CD4-positive, CD25-positive, alpha-beta regulatory T cell (primary cell): Measurements from ENCODE around the gene AFTPH. TPM values are rescaled to one million over a fixed set of nuclear protein-coding genes. Genes with fewer than 3 reads are reported as not detected.

Experiments
- ATAC-seq, 2 donors: fragments of 150-1000 bp; cut with Tn5 transposase; one replicate each; pipeline ENCODE4 v1.10.0; 2021; ENCODE audit warnings: low read depth in 2 of 2, moderate number of reproducible peaks in 2 of 2, moderate library complexity in 1 of 2
- DNase-seq, 3 donors: peaks; one replicate each; pipeline versions ENCODE4 v3.0.0 to v3.0.0-alpha.2; 2012 to 2022; ENCODE audit warnings: mixed read lengths in 1 of 3
- H3K27ac ChIP-seq: one replicate; pipeline ENCODE4 v1.7.0; 2013; ENCODE audit warnings: mild to moderate bottlenecking, low read length; ENCODE audit not compliant: insufficient read depth, poor library complexity, severe bottlenecking
- H3K27me3 ChIP-seq: one replicate; pipeline ENCODE4 v1.7.0; 2013; ENCODE audit warnings: low read length; ENCODE audit not compliant: control insufficient read depth, insufficient read depth
- H3K36me3 ChIP-seq: one replicate; pipeline ENCODE4 v1.7.0; 2013; ENCODE audit warnings: mild to moderate bottlenecking, low read length, moderate library complexity; ENCODE audit not compliant: control insufficient read depth, insufficient read depth
- H3K4me1 ChIP-seq: 2 replicates; pipeline ENCODE4 v1.7.0; 2013; ENCODE audit warnings: mild to moderate bottlenecking, low read length; ENCODE audit not compliant: insufficient read depth, control insufficient read depth, poor library complexity, severe bottlenecking
- H3K4me3 ChIP-seq: one replicate; pipeline ENCODE4 v1.7.0; 2013; ENCODE audit warnings: low read depth, mild to moderate bottlenecking, low read length, moderate library complexity
- H3K9me3 ChIP-seq, 2 experiments: 1 replicate in 1 of 2; 2 replicates in 1 of 2; pipeline ENCODE4 v1.7.0; 2013; ENCODE audit warnings: low read length in 2 of 2, mild to moderate bottlenecking in 1 of 2, moderate library complexity in 1 of 2; ENCODE audit not compliant: control insufficient read depth in 2 of 2
- H3K27ac Mint-ChIP-seq, 3 donors: one replicate each; pipeline ENCODE4 v1.8.0; 2020 to 2022; ENCODE audit warnings: mild to moderate bottlenecking in 3 of 3, mixed read lengths in 3 of 3, moderate library complexity in 2 of 3
- H3K27me3 Mint-ChIP-seq: one replicate; pipeline ENCODE4 v1.8.0; 2022; ENCODE audit warnings: mild to moderate bottlenecking, mixed read lengths
- H3K36me3 Mint-ChIP-seq: one replicate; pipeline ENCODE4 v1.8.0; 2020; ENCODE audit warnings: mixed read lengths
- H3K4me1 Mint-ChIP-seq, 4 donors: one replicate each; pipeline ENCODE4 v1.8.0; 2020 to 2022; ENCODE audit warnings: mixed read lengths in 4 of 4, mild to moderate bottlenecking in 1 of 4
- H3K4me3 Mint-ChIP-seq, 4 donors: one replicate each; pipeline ENCODE4 v1.8.0; 2020 to 2022; ENCODE audit warnings: mild to moderate bottlenecking in 4 of 4, mixed read lengths in 4 of 4, moderate library complexity in 3 of 4
- H3K9me3 Mint-ChIP-seq, 7 donors: one replicate each; pipeline ENCODE4 v1.8.0; 2020 to 2022; ENCODE audit warnings: mixed read lengths in 7 of 7, mild to moderate bottlenecking in 3 of 7, moderate library complexity in 2 of 7
- polyA plus RNA-seq, 4 donors: library from polyadenylated mRNA; unstranded; fragments of 300-500 nt; fragmentation: Illumina TruSeq; gene quantifications; one replicate each; pipeline ENCODE4 v1.2.3, GENCODE V29; 2021
- total RNA-seq: library from RNA; stranded (reverse); gene quantifications from one replicate; pipeline ENCODE4 v1.2.3, GENCODE V29; 2022

AFTPH gene
- total and polyA plus RNA-seq, 5 donors from 2014 or later, result 23.7 to 45.0 (median 28.2) TPM

DNA sequence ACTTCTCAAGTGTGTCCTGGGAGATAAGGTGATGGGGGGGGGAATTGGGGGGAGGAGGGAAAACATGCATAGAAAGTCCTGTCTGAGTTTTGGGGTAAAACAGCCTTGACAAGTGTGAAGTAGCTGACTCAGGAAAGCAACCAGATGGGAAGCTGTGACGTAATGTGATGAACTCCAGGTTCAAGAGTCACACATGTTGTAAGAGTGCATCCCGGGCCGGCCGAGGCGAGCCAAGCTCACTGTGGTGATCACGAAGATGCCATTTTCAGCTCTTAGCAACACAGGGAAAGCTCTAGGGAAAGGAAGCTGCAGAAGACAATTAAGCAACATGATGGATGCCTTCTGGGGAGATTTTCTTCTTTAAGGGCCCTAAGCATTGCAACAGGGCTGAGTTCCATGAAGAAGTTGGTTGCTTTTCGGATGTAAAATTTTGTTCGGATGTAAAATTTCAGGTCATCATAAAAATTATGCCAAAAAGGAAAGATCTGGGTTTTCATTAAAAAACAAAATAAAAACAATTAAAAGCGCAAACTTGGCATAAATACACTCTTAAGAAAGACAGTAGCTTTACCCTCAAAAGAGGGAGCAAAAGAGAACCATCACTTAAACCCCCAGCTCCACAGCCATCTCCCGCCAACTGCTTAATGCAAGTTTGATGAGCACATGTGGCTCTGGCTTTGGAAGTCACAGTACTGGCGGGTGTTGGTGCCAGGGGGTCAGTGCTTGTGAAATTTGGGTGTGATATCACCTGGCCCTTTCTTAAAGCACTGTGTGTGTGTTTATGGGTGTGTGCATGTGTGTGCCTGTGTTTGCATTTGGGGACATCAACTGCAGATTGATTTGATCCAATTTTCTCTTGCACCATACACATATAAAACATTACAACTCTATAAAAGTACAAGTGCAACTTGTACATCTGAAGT lies 110.5 kb downstream of the AFTPH start:
- DNase-seq (no peak), ATAC-seq (no peak)
- H3K36me3 Mint-ChIP-seq, result peaks cover 29% of the 10 kb centered on the region
- H3K9me3 Mint-ChIP-seq, result no peaks in the 10 kb centered on the region
- H3K4me1 Mint-ChIP-seq, result peaks cover 29 to 54% (median 36%) of the 10 kb centered on the region in 4 donors
- H3K4me3 Mint-ChIP-seq, result no peak overlapping the region
- Histone ChIP-seq H3K27ac (no peak overlapping the region), H3K9me3 (no peaks in the 10 kb centered on the region), H3K4me1 (peaks cover 20% of the 10 kb centered on the region), H3K4me3 (no peak overlapping the region), H3K36me3 (peaks cover 31% of the 10 kb centered on the region), H3K27me3 (no peaks in the 10 kb centered on the region)
- H3K27me3 Mint-ChIP-seq, result no peaks in the 10 kb centered on the region
- no peak overlapping the region for H3K27ac Mint-ChIP-seq

GRCh38 chr2:64635976-64636911 lies 112.1 kb downstream of the AFTPH start:
- peak overlapping the region; percentile 43 for H3K4me3 ChIP-seq
- peaks cover 27% of the 10 kb centered on the region for H3K4me1 ChIP-seq
- Mint-ChIP-seq H3K9me3 (no peaks in the 10 kb centered on the region), H3K4me3 (peak overlapping the region in 3 of 4 donors; percentile 9 to 81 (median 72)), H3K27ac (peak overlapping the region; percentile 89 to 93 (median 92)), H3K36me3 (peaks cover 21% of the 10 kb centered on the region), H3K4me1 (peaks cover 37 to 67% (median 46%) of the 10 kb centered on the region in 4 donors), H3K27me3 (no peaks in the 10 kb centered on the region)
- H3K27me3 ChIP-seq, result no peaks in the 10 kb centered on the region
- H3K9me3 ChIP-seq, result no peaks in the 10 kb centered on the region
- peak; percentile 20 to 26 for ATAC-seq
- H3K27ac ChIP-seq, result peak overlapping the region; percentile 63
- H3K36me3 ChIP-seq, result peaks cover 28% of the 10 kb centered on the region
- peak in 1 of 3 donors; percentile 57 for DNase-seq

- peaks cover 27% of the 10 kb centered on the region for H3K36me3 ChIP-seq
- H3K27ac ChIP-seq, result peak overlapping the region; percentile 63
- H3K4me1 ChIP-seq, result peaks cover 27% of the 10 kb centered on the region
- no peaks in the 10 kb centered on the region for H3K27me3 ChIP-seq
- Mint-ChIP-seq H3K4me3 (peak overlapping the region in 3 of 4 donors; percentile 9 to 81 (median 72)), H3K27ac (peak overlapping the region; percentile 89 to 93 (median 91)), H3K9me3 (no peaks in the 10 kb centered on the region), H3K27me3 (no peaks in the 10 kb centered on the region), H3K36me3 (peaks cover 24% of the 10 kb centered on the region), H3K4me1 (peaks cover 38 to 76% (median 49%) of the 10 kb centered on the region in 4 donors)
- ATAC-seq (peak; percentile 32 to 34), DNase-seq (peak in 1 of 3 donors; percentile 35)
- peak overlapping the region; percentile 43 for H3K4me3 ChIP-seq
- no peaks in the 10 kb centered on the region for H3K9me3 ChIP-seq
Observed at GRCh38 chr2:64637000-64637635, 113.0 kb downstream of the AFTPH start.

- no peak overlapping the region for H3K4me3 ChIP-seq
- H3K27ac ChIP-seq, result peak overlapping the region; percentile 9
- Mint-ChIP-seq H3K4me3 (peak overlapping the region in 3 of 4 donors; percentile 9 to 72 (median 18)), H3K36me3 (peaks cover 21% of the 10 kb centered on the region), H3K9me3 (no peaks in the 10 kb centered on the region), H3K4me1 (peaks cover 38 to 83% (median 52%) of the 10 kb centered on the region in 4 donors), H3K27me3 (no peaks in the 10 kb centered on the region), H3K27ac (peak overlapping the region; percentile 83 to 93 (median 89))
- H3K36me3 ChIP-seq, result peaks cover 23% of the 10 kb centered on the region
- no peaks in the 10 kb centered on the region for H3K9me3 ChIP-seq
- no peaks in the 10 kb centered on the region for H3K27me3 ChIP-seq
- H3K4me1 ChIP-seq, result peaks cover 30% of the 10 kb centered on the region
- peak in 1 of 2 donors; percentile 26 for ATAC-seq
- DNase-seq, result no peak
Observed at GRCh38 chr2:64637931-64638330, 113.8 kb downstream of the AFTPH start.

DNA sequence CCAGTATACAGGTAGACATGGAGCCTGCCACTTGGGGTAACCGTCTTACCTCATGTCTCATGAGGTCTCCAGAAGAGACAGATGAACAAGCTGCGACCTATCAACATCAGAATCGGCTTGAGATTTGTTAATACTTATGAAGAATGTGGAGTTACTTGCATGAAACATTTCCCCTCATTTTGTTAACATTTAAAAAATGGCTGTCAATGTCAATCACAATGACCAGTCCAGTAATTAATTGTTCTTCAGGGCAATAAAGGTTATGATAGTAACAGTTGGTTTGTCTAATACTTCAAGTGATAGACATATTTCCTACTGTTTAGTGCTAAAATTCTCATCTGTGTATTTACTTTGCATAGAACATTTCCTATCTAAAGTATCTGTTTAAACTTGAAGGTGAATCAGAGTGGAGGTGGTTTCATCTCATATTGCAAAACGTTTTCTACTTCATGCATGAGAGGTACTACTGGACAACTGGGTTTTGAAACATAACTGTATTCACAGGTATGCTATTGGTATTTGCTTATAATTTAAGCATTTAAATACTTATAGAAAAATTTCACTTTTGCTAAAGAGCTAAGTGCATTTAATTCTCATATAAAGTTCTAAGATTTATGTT lies 114.5 kb downstream of the AFTPH start:
- Mint-ChIP-seq H3K36me3 (peaks cover 16% of the 10 kb centered on the region), H3K4me3 (peak overlapping the region in 1 of 4 donors; percentile 5)

GRCh38 chr2:64639691-64640090 lies 115.6 kb downstream of the AFTPH start:
- peaks cover 47 to 92% (median 59%) of the 10 kb centered on the region in 4 donors for H3K4me1 Mint-ChIP-seq
- H3K27me3 ChIP-seq, result no peaks in the 10 kb centered on the region
- peaks cover 44% of the 10 kb centered on the region for H3K4me1 ChIP-seq
- DNase-seq (no peak), ATAC-seq (no peak)
- H3K27ac Mint-ChIP-seq, result peak overlapping the region in 2 of 3 donors; percentile 8 to 86
- no peaks in the 10 kb centered on the region for H3K9me3 ChIP-seq
- no peak overlapping the region for H3K27ac ChIP-seq
- peaks cover 15% of the 10 kb centered on the region for H3K36me3 Mint-ChIP-seq
- peaks cover 14% of the 10 kb centered on the region for H3K36me3 ChIP-seq
- peak overlapping the region in 2 of 4 donors; percentile 7 to 14 for H3K4me3 Mint-ChIP-seq
- H3K9me3 Mint-ChIP-seq, result no peaks in the 10 kb centered on the region
- H3K27me3 Mint-ChIP-seq, result no peaks in the 10 kb centered on the region
- no peak overlapping the region for H3K4me3 ChIP-seq

More for the DNA sequence above, 114.5 kb downstream of the AFTPH start:
- H3K4me1 Mint-ChIP-seq, result peaks cover 38 to 87% (median 55%) of the 10 kb centered on the region in 4 donors
- Histone ChIP-seq H3K9me3 (no peaks in the 10 kb centered on the region), H3K27ac (no peak overlapping the region), H3K36me3 (peaks cover 21% of the 10 kb centered on the region), H3K4me1 (peaks cover 35% of the 10 kb centered on the region), H3K4me3 (no peak overlapping the region), H3K27me3 (no peaks in the 10 kb centered on the region)
- DNase-seq, result no peak
- H3K9me3 Mint-ChIP-seq, result no peaks in the 10 kb centered on the region
- peak overlapping the region in 2 of 3 donors; percentile 89 to 93 for H3K27ac Mint-ChIP-seq
- no peaks in the 10 kb centered on the region for H3K27me3 Mint-ChIP-seq
- ATAC-seq, result no peak
